Uterus (tissue), 2 donors: ENCODE measurements around the gene TBC1D13.
"Not testable (repeated sequence)": the region's sequence is repeated elsewhere in the genome, so short reads cannot be mapped to it uniquely, and the experiment has no call there.

Experiments used
- POLR2A ChIP-seq, 2 donors: fragments of 450-650 bp; IDR thresholded peaks; one replicate each; pipeline ENCODE4 v1.6.1; 2016; ENCODE audit warnings: antibody characterized with exemption in 2 of 2, mild to moderate bottlenecking in 1 of 2, moderate library complexity in 1 of 2
- TF ChIP-seq, protein P1 (sequence below), 4 experiments: fragments of 200-600 bp in 2 of 4; fragments of 450-650 bp in 2 of 4; sonication (generic) in 2 of 4; IDR thresholded peaks; one replicate each; pipeline ENCODE4 v1.5.1; 2016 to 2019; ENCODE audit warnings: antibody characterized with exemption in 4 of 4, mild to moderate bottlenecking in 2 of 4, moderate library complexity in 1 of 4

DNA sequence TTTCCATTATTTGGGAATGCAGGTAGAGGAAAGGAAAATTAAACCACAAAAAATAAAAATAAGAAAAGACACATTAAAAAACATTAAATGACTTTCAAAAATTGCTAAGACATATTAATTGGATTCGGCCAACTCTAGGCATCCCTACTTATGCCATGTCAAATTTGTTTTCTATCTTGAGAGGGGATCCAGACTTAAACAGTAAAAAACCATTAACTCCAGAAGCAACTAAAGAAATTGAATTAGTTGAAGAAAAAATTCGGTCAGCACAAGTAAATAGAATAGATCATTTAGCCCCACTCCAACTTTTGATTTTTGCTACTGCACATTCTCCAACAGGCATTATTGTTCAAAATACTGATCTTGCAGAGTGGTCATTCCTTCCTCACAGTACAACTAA lies 65.6 kb downstream of the TBC1D13 start:
- TF ChIP-seq, protein P1, sequence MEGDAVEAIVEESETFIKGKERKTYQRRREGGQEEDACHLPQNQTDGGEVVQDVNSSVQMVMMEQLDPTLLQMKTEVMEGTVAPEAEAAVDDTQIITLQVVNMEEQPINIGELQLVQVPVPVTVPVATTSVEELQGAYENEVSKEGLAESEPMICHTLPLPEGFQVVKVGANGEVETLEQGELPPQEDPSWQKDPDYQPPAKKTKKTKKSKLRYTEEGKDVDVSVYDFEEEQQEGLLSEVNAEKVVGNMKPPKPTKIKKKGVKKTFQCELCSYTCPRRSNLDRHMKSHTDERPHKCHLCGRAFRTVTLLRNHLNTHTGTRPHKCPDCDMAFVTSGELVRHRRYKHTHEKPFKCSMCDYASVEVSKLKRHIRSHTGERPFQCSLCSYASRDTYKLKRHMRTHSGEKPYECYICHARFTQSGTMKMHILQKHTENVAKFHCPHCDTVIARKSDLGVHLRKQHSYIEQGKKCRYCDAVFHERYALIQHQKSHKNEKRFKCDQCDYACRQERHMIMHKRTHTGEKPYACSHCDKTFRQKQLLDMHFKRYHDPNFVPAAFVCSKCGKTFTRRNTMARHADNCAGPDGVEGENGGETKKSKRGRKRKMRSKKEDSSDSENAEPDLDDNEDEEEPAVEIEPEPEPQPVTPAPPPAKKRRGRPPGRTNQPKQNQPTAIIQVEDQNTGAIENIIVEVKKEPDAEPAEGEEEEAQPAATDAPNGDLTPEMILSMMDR (IDR thresholded peaks at IDR 0.05), result not testable (repeated sequence)
- not testable (repeated sequence) for TF ChIP-seq POLR2A (IDR thresholded peaks at IDR 0.05)
